ENCODE results near the gene TTLL9.

Gene TTLL9

GRCh38 chr20:31840906-31841816, 29.3 kb upstream of the TTLL9 start:
- Histone ChIP-seq H3K4me3 (ENCODE audit: low read depth, low read length) (no peak overlapping the region), H3K36me3 (no peaks in the 10 kb centered on the region), H3K27me3 (no peaks in the 10 kb centered on the region), H3K9me3 (no peaks in the 10 kb centered on the region), H3K4me1 (peaks cover 24% of the 10 kb centered on the region)
- DNase-seq: no peak
- no peak for TF ChIP-seq CTCF (IDR thresholded peaks at IDR 0.05; ENCODE audit: low read depth, low read length)

GRCh38 chr20:31841928-31842327, 28.5 kb upstream of the TTLL9 start:
- DNase-seq: no peak
- Histone ChIP-seq H3K9me3 (no peaks in the 10 kb centered on the region), H3K4me1 (peaks cover 19% of the 10 kb centered on the region), H3K27me3 (no peaks in the 10 kb centered on the region), H3K4me3 (ENCODE audit: low read depth, low read length) (no peak overlapping the region), H3K36me3 (no peaks in the 10 kb centered on the region)
- TF ChIP-seq CTCF (IDR thresholded peaks at IDR 0.05; ENCODE audit: low read depth, low read length): no peak

GRCh38 chr20:31842471-31843157, 27.8 kb upstream of the TTLL9 start:
- Histone ChIP-seq H3K9me3 (no peaks in the 10 kb centered on the region), H3K27me3 (no peaks in the 10 kb centered on the region), H3K4me3 (ENCODE audit: low read depth, low read length) (no peak overlapping the region), H3K4me1 (peaks cover 12% of the 10 kb centered on the region), H3K36me3 (no peaks in the 10 kb centered on the region)
- TF ChIP-seq CTCF (IDR thresholded peaks at IDR 0.05; ENCODE audit: low read depth, low read length): no peak
- peak; percentile 59 for DNase-seq

GRCh38 chr20:31843288-31843687, 27.1 kb upstream of the TTLL9 start:
- DNase-seq: no peak
- no peak for TF ChIP-seq CTCF (IDR thresholded peaks at IDR 0.05; ENCODE audit: low read depth, low read length)
- H3K36me3 ChIP-seq: no peaks in the 10 kb centered on the region
- no peaks in the 10 kb centered on the region for H3K9me3 ChIP-seq
- peaks cover 9% of the 10 kb centered on the region for H3K4me1 ChIP-seq
- no peak overlapping the region for H3K4me3 ChIP-seq (ENCODE audit: low read depth, low read length)
- no peaks in the 10 kb centered on the region for H3K27me3 ChIP-seq

GRCh38 chr20:31843881-31844280, 26.6 kb upstream of the TTLL9 start:
- Histone ChIP-seq H3K9me3 (no peaks in the 10 kb centered on the region), H3K27me3 (no peaks in the 10 kb centered on the region; the same call in 1 of the 2 replicates), H3K4me1 (peaks cover 9% of the 10 kb centered on the region), H3K36me3 (no peaks in the 10 kb centered on the region), H3K4me3 (ENCODE audit: low read depth, low read length) (no peak overlapping the region)
- DNase-seq: no peak
- no peak for TF ChIP-seq CTCF (IDR thresholded peaks at IDR 0.05; ENCODE audit: low read depth, low read length)

Data from BE2C (cell line).